GM18951 (cell line): ENCODE data around the gene WNT4.

ENCODE experiments used
- POLR2A ChIP-seq: IDR thresholded peaks from 4 replicates; pipeline ENCODE4 v1.6.1; 2011; ENCODE audit warnings: mild to moderate bottlenecking; ENCODE audit not compliant: insufficient read length, insufficient read depth; ENCODE audit errors: extremely low read depth
- in situ Hi-C: fragments of 300-500 bp; cut with MboI; formaldehyde crosslinking; loops from one replicate; pipeline ENCODE4 v1.12.0; 2022; ENCODE audit warnings: low sequenced_read_pairs, mixed read lengths, inconsistent platforms; ENCODE audit not compliant: unreplicated experiment

WNT4 gene

GRCh38 chr1:22174446-22175220 is 31.7 kb upstream of the WNT4 start:
- in situ Hi-C loops = no loop called here
- TF ChIP-seq POLR2A = no peak

- in situ Hi-C loops = no loop called here
- no peak for TF ChIP-seq POLR2A
These were observed 29.2 kb upstream of the WNT4 start for GRCh38 chr1:22171951-22172715.

- TF ChIP-seq POLR2A = no peak
- in situ Hi-C loops = no loop called here
These were observed 26.9 kb upstream of the WNT4 start for GRCh38 chr1:22169816-22170215.

- in situ Hi-C loops = no loop called here
- no peak for TF ChIP-seq POLR2A
These were observed 25.6 kb upstream of the WNT4 start for GRCh38 chr1:22168412-22168973.

GRCh38 chr1:22166439-22166838 is 23.5 kb upstream of the WNT4 start:
- no peak for TF ChIP-seq POLR2A
- in situ Hi-C loops = no loop called here

- no peak for TF ChIP-seq POLR2A
- in situ Hi-C loops = no loop called here
These were observed 22.2 kb upstream of the WNT4 start for GRCh38 chr1:22164841-22165808.

- TF ChIP-seq POLR2A = no peak
- in situ Hi-C loops = no loop called here
These were observed 20.7 kb upstream of the WNT4 start for GRCh38 chr1:22163564-22163963.

- in situ Hi-C loops = no loop called here
- TF ChIP-seq POLR2A = no peak
These were observed 20.2 kb upstream of the WNT4 start for GRCh38 chr1:22163137-22163536.

GRCh38 chr1:22159891-22160290 is 17.0 kb upstream of the WNT4 start:
- in situ Hi-C loops = no loop called here
- no peak for TF ChIP-seq POLR2A

- in situ Hi-C loops = no loop called here
- TF ChIP-seq POLR2A = no peak
These were observed 15.8 kb upstream of the WNT4 start for GRCh38 chr1:22158654-22159053.

GRCh38 chr1:22157359-22157966 is 14.6 kb upstream of the WNT4 start:
- in situ Hi-C loops = no loop called here
- no peak for TF ChIP-seq POLR2A

GRCh38 chr1:22155517-22155916 is 12.6 kb upstream of the WNT4 start:
- TF ChIP-seq POLR2A = no peak
- in situ Hi-C loops = no loop called here

GRCh38 chr1:22154626-22155025 is 11.7 kb upstream of the WNT4 start:
- TF ChIP-seq POLR2A = no peak
- in situ Hi-C loops = no loop called here
